HFFc6 (cell line): ENCODE measurements around the gene AQP6. TPM values are rescaled to one million over a fixed set of nuclear protein-coding genes. Genes with fewer than 3 reads are reported as not detected.

ENCODE experiments used
- DNase-seq: peaks from one replicate; pipeline ENCODE4 v3.0.0-alpha.2; 2018
- H3K27ac Mint-ChIP-seq: 2 replicates; pipeline ENCODE4 v1.8.0; 2020; ENCODE audit warnings: mild to moderate bottlenecking, mixed read lengths
- H3K27me3 Mint-ChIP-seq: 2 replicates; pipeline ENCODE4 v1.8.0; 2021; ENCODE audit warnings: mild to moderate bottlenecking, moderate library complexity, mixed read lengths; ENCODE audit not compliant: insufficient read depth
- H3K36me3 Mint-ChIP-seq: 2 replicates; pipeline ENCODE4 v1.8.0; 2021; ENCODE audit warnings: low read depth, mixed read lengths
- H3K4me1 Mint-ChIP-seq: 2 replicates; pipeline ENCODE4 v1.8.0; 2020; ENCODE audit warnings: low read depth, mixed read lengths
- H3K4me3 Mint-ChIP-seq: 2 replicates; pipeline ENCODE4 v1.8.0; 2020; ENCODE audit warnings: mild to moderate bottlenecking, moderate library complexity, mixed read lengths
- H3K9me3 Mint-ChIP-seq: 2 replicates; pipeline ENCODE4 v1.8.0; 2020; ENCODE audit warnings: mild to moderate bottlenecking, mixed read lengths
- total RNA-seq, 6 experiments: library from RNA; stranded (reverse); fragmentation: NEBNext Ultra II Directional; extraction: Animal tissue kit (Norgen Biotek cat#: 25700); gene quantifications; 2 replicates in 1 of 6; 3 replicates in 5 of 6; pipeline ENCODE4 v1.2.3, GENCODE V29; 2021
- TF ChIP-seq, protein P1 (sequence below): fragments of 200-600 bp; sonication (generic); IDR thresholded peaks from 2 replicates; pipeline ENCODE4 v1.5.0; 2021; ENCODE audit warnings: antibody characterized with exemption, mild to moderate bottlenecking

AQP6 gene
- total RNA-seq, 6 experiments from 2014 or later: not detected

DNA sequence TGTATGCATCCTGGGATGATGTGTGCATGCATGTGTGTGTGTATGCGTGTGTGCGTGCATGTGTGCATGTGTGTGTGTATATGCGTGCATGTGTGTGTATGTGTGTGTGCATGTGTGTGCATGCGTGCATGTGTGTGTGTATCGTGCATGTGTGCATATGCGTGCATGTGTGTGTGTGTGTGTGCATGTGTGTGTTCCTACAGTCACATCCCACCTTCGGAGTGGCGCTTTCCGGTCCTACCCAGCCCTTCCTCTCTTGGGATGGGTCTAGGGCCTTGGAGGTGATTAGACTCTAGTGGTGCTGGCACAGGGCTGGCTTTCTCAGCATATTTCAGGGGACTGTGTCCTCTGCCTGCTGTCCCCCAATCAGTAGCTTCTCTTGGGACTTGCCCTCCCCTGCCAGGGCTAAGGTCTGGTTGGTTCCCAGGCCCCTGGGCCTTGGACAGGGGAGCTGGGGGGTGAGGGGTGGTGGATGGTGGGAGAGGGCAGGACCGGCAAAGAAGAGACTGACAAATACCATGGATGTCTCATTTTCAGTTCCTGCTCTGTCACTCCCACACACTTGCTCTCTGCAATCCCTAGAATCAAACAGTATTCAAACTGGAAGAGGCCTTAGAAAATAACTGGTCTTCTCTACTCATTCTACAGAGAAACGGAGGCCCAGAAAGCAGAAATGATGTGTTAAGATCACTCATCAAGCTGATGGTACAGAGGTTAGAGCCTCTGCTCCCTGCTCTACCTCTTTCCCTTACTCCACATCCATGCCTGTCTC, 47.1 kb upstream of the AQP6 start:
- Mint-ChIP-seq H3K36me3 (no peaks in the 10 kb centered on the region), H3K4me3 (no peak overlapping the region), H3K27ac (no peak overlapping the region), H3K27me3 (peaks cover 7% of the 10 kb centered on the region), H3K9me3 (no peaks in the 10 kb centered on the region), H3K4me1 (peaks cover 12% of the 10 kb centered on the region)
- TF ChIP-seq, protein P1, sequence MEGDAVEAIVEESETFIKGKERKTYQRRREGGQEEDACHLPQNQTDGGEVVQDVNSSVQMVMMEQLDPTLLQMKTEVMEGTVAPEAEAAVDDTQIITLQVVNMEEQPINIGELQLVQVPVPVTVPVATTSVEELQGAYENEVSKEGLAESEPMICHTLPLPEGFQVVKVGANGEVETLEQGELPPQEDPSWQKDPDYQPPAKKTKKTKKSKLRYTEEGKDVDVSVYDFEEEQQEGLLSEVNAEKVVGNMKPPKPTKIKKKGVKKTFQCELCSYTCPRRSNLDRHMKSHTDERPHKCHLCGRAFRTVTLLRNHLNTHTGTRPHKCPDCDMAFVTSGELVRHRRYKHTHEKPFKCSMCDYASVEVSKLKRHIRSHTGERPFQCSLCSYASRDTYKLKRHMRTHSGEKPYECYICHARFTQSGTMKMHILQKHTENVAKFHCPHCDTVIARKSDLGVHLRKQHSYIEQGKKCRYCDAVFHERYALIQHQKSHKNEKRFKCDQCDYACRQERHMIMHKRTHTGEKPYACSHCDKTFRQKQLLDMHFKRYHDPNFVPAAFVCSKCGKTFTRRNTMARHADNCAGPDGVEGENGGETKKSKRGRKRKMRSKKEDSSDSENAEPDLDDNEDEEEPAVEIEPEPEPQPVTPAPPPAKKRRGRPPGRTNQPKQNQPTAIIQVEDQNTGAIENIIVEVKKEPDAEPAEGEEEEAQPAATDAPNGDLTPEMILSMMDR: no peak
- no peak for DNase-seq

DNA sequence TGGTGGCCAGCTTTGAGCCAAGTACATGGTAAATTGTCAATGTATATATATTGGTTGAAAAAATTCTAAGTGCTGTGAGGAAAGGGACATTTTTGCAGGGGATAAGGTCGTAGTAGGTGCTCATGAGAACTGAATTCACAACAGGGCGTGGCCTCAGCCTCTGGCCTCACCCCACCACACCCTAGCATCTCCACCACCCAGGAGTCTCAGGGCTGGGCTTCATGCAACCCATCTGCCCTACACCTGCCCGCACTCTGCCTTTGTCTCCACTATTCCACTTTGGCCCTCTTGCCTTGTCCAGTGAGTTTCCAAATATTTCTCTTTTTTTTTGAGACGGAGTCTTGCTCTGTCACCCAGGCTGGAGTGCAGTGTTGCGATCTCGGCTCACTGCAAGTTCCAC, 44.3 kb upstream of the AQP6 start:
- Mint-ChIP-seq H3K27ac (no peak overlapping the region), H3K27me3 (peaks cover 6% of the 10 kb centered on the region; the same call in 1 of the 2 replicates), H3K4me3 (no peak overlapping the region), H3K9me3 (no peaks in the 10 kb centered on the region), H3K4me1 (peaks cover 21% of the 10 kb centered on the region), H3K36me3 (no peaks in the 10 kb centered on the region)
- TF ChIP-seq, protein P1: no peak
- DNase-seq: no peak

DNA sequence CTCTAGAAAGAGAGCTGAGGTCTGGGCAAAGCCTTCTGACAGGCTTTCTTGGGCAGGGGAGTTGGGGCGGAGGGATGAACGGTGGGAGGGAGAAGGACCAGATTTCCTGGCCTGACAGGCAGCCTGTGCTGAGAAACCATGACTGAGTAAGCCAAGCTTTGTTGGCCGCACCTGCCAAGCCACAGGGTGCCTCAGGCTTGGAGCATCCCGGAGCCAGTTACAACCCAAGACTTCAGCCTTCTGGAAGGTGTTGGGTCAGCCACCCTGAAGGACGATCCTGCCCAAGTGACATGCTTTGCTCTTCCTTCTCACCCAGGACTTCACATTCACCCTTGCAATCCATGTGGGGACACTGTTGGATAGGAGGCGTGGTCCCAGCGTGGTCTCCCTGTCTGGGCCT, 43.2 kb upstream of the AQP6 start:
- no peak overlapping the region for H3K4me3 Mint-ChIP-seq
- TF ChIP-seq, protein P1: no peak
- no peaks in the 10 kb centered on the region for H3K9me3 Mint-ChIP-seq
- DNase-seq: no peak
- peaks cover 26% of the 10 kb centered on the region for H3K4me1 Mint-ChIP-seq
- H3K36me3 Mint-ChIP-seq: no peaks in the 10 kb centered on the region
- H3K27me3 Mint-ChIP-seq: peaks cover 6% of the 10 kb centered on the region; the same call in 1 of the 2 replicates
- no peak overlapping the region for H3K27ac Mint-ChIP-seq

DNA sequence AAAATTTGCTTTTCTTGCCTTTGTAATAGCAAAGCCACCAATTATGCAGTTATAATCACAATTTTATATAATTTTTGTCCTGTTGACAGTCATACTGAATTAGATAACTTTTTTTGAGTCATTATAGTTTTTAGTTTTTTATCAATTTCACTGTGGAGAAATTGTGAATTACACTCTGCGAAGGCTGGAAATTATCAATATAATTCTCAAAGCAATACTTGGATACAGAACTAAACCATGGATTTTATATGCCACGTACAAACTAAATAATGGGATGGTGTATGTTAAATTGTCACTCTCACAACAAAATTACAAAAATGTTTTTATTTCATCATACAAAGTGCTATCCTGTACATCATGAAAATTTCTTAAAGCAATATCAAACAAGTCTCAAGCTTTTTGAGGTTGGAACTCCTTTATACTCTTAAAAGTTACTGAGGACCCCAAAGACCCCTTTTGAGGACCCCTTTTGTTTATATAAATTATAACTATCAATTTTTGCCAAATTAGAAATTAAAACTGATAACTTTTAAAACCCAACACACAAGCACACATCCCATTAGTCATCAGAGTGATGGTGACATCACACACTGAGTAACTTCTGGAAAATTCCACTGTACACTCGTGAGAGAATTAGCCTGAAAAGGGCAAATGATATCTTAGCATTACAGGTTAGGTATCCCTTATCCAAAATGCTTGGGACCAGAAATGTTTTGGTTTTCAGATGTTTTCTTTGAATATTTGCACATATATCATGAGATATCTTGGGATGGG, 42.0 kb upstream of the AQP6 start:
- Mint-ChIP-seq H3K4me3 (no peak overlapping the region), H3K27ac (no peak overlapping the region), H3K9me3 (no peaks in the 10 kb centered on the region), H3K4me1 (peaks cover 26% of the 10 kb centered on the region), H3K27me3 (peaks cover 4% of the 10 kb centered on the region; the same call in 1 of the 2 replicates), H3K36me3 (no peaks in the 10 kb centered on the region)
- peak; percentile 54 for DNase-seq
- TF ChIP-seq, protein P1: peak; percentile 55; the same call in 1 of the 2 replicates

DNA sequence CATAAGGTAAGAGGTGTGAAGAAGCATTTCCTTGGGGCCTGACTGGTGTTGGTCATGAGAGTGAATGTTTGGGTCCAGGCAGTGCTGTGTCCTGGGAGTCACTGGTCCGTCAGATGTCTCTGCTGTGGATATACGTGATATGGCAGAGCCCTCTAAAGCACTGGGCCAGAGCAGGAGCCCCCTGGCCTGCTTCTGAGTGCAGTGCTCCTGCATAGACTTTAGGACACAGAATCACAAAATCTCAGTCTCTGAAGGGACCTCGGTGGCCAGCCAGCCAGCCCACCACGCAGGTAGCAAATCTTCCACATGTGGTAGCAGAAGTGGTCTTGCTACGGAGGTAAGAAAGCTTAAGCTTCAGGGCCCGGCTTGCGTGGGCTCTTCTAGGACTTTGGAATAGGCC, 40.7 kb upstream of the AQP6 start:
- H3K4me3 Mint-ChIP-seq: no peak overlapping the region
- no peaks in the 10 kb centered on the region for H3K36me3 Mint-ChIP-seq
- TF ChIP-seq, protein P1: no peak
- H3K9me3 Mint-ChIP-seq: no peaks in the 10 kb centered on the region
- DNase-seq: no peak
- H3K27ac Mint-ChIP-seq: no peak overlapping the region
- H3K27me3 Mint-ChIP-seq: peaks cover 7% of the 10 kb centered on the region
- peaks cover 26% of the 10 kb centered on the region for H3K4me1 Mint-ChIP-seq
